KMS-11 (cell line): ENCODE results near the gene ITGB5.
A peak's percentile ranks its signal among the peaks of the same experiment; 100 is the strongest.

Experiments used
- H2AFZ ChIP-seq: fragments of 200-600 bp; sonication (generic); 2 replicates; pipeline ENCODE4 v1.6.1; 2016; ENCODE audit warnings: antibody characterized with exemption, mixed run types, low read depth
- H3K27ac ChIP-seq: fragments of 200-600 bp; sonication (generic); 2 replicates; pipeline ENCODE4 v1.6.1; 2016; ENCODE audit warnings: mild to moderate bottlenecking, mixed run types
- H3K27me3 ChIP-seq: fragments of 200-600 bp; sonication (generic); 2 replicates; pipeline ENCODE4 v1.6.1; 2017; ENCODE audit warnings: mild to moderate bottlenecking, low read depth, mixed run types, moderate library complexity; ENCODE audit not compliant: insufficient read depth
- H3K36me3 ChIP-seq: fragments of 200-600 bp; sonication (generic); 2 replicates; pipeline ENCODE4 v1.6.1; 2017; ENCODE audit warnings: mild to moderate bottlenecking, mixed run types; ENCODE audit not compliant: insufficient read depth
- H3K4me1 ChIP-seq: fragments of 200-600 bp; sonication (generic); 2 replicates; pipeline ENCODE4 v1.6.1; 2016; ENCODE audit warnings: mild to moderate bottlenecking, low read depth, mixed run types; ENCODE audit not compliant: poor library complexity, severe bottlenecking
- H3K4me2 ChIP-seq: fragments of 200-600 bp; sonication (generic); 2 replicates; pipeline ENCODE4 v1.7.0; 2016; ENCODE audit warnings: mild to moderate bottlenecking, mixed run types
- H3K4me3 ChIP-seq: fragments of 200-600 bp; sonication (generic); IDR thresholded peaks from 2 replicates; pipeline ENCODE4 v1.6.1; 2017; ENCODE audit warnings: low read depth, low read length, mixed read lengths; ENCODE audit not compliant: insufficient read depth
- H3K79me2 ChIP-seq: fragments of 200-600 bp; sonication (generic); 2 replicates; pipeline ENCODE4 v1.6.1; 2016; ENCODE audit warnings: low read depth, mixed run types; ENCODE audit not compliant: insufficient read depth
- H3K9ac ChIP-seq: fragments of 200-600 bp; sonication (generic); 2 replicates; pipeline ENCODE4 v1.6.1; 2016; ENCODE audit warnings: mild to moderate bottlenecking, mixed run types
- H4K20me1 ChIP-seq: fragments of 200-600 bp; sonication (generic); 2 replicates; pipeline ENCODE4 v1.6.1; 2016; ENCODE audit warnings: mild to moderate bottlenecking, mixed run types; ENCODE audit not compliant: insufficient read depth
- CTCF ChIP-seq: fragments of 200-600 bp; sonication (generic); conservative IDR thresholded peaks from 2 replicates; pipeline ENCODE4 v1.6.1; 2017; ENCODE audit warnings: low read depth, mild to moderate bottlenecking, antibody characterized with exemption, low read length, moderate library complexity, mixed read lengths

ITGB5 gene

GRCh38 chr3:124769462-124769861 is 117.7 kb downstream of the ITGB5 start:
- Histone ChIP-seq H3K27me3 (no peaks in the 10 kb centered on the region), H4K20me1 (no peaks in the 10 kb centered on the region), H3K4me2 (peak overlapping the region; percentile 53), H3K4me3 (no peak overlapping the region), H3K36me3 (no peaks in the 10 kb centered on the region; the same call in 1 of the 2 replicates), H3K9ac (peak overlapping the region; percentile 45; the same call in 1 of the 2 replicates), H3K4me1 (peaks cover 82% of the 10 kb centered on the region), H2AFZ (no peak overlapping the region), H3K27ac (peak overlapping the region; percentile 88), H3K79me2 (no peaks in the 10 kb centered on the region)
- TF ChIP-seq CTCF: no peak

- Histone ChIP-seq H3K27me3 (no peaks in the 10 kb centered on the region), H3K4me1 (peaks cover 81% of the 10 kb centered on the region), H3K27ac (peak overlapping the region; percentile 88; the same call in 1 of the 2 replicates), H3K36me3 (no peaks in the 10 kb centered on the region; the same call in 1 of the 2 replicates), H3K9ac (no peak overlapping the region), H3K4me3 (no peak overlapping the region), H2AFZ (no peak overlapping the region), H4K20me1 (no peaks in the 10 kb centered on the region), H3K79me2 (no peaks in the 10 kb centered on the region), H3K4me2 (peak overlapping the region; percentile 53; the same call in 1 of the 2 replicates)
- TF ChIP-seq CTCF: peak; percentile 54
Observed at GRCh38 chr3:124768812-124769211, 118.4 kb downstream of the ITGB5 start.

GRCh38 chr3:124767691-124768090 is 119.5 kb downstream of the ITGB5 start:
- Histone ChIP-seq H3K79me2 (no peaks in the 10 kb centered on the region), H3K27me3 (no peaks in the 10 kb centered on the region), H3K27ac (no peak overlapping the region), H3K4me1 (peaks cover 70% of the 10 kb centered on the region), H2AFZ (no peak overlapping the region), H3K4me3 (no peak overlapping the region), H3K9ac (no peak overlapping the region), H3K4me2 (no peak overlapping the region), H3K36me3 (no peaks in the 10 kb centered on the region; the same call in 1 of the 2 replicates), H4K20me1 (no peaks in the 10 kb centered on the region)
- no peak for TF ChIP-seq CTCF

- Histone ChIP-seq H3K9ac (no peak overlapping the region), H3K4me3 (no peak overlapping the region), H3K27me3 (no peaks in the 10 kb centered on the region), H3K4me1 (peaks cover 66% of the 10 kb centered on the region), H3K79me2 (no peaks in the 10 kb centered on the region), H2AFZ (no peak overlapping the region), H3K27ac (no peak overlapping the region), H3K36me3 (no peaks in the 10 kb centered on the region; the same call in 1 of the 2 replicates), H3K4me2 (no peak overlapping the region), H4K20me1 (no peaks in the 10 kb centered on the region)
- no peak for TF ChIP-seq CTCF
Observed at GRCh38 chr3:124767264-124767663, 119.9 kb downstream of the ITGB5 start.
